Osteocyte (in vitro differentiated cells): ENCODE measurements around the gene TOX2. TPM values are rescaled to one million over a fixed set of nuclear protein-coding genes. Genes with fewer than 3 reads are reported as not detected.

Source experiments
- DNase-seq: peaks from one replicate; pipeline ENCODE4 v3.0.0; 2021; ENCODE audit warnings: mixed read lengths; ENCODE audit not compliant: unreplicated experiment; ENCODE audit errors: extremely low spot score
- H3K27ac Mint-ChIP-seq: one replicate; pipeline ENCODE4 v1.8.0; 2021; ENCODE audit warnings: mild to moderate bottlenecking, mixed read lengths; ENCODE audit not compliant: unreplicated experiment
- H3K27me3 Mint-ChIP-seq: one replicate; pipeline ENCODE4 v1.8.0; 2021; ENCODE audit warnings: mixed read lengths; ENCODE audit not compliant: unreplicated experiment
- H3K36me3 Mint-ChIP-seq: one replicate; pipeline ENCODE4 v1.8.0; 2021; ENCODE audit warnings: mixed read lengths; ENCODE audit not compliant: unreplicated experiment
- H3K4me1 Mint-ChIP-seq: one replicate; pipeline ENCODE4 v1.8.0; 2021; ENCODE audit warnings: mixed read lengths; ENCODE audit not compliant: unreplicated experiment
- H3K4me3 Mint-ChIP-seq: one replicate; pipeline ENCODE4 v1.8.0; 2021; ENCODE audit warnings: mild to moderate bottlenecking, moderate library complexity, mixed read lengths; ENCODE audit not compliant: unreplicated experiment
- H3K9me3 Mint-ChIP-seq: one replicate; pipeline ENCODE4 v1.8.0; 2021; ENCODE audit warnings: mixed read lengths; ENCODE audit not compliant: unreplicated experiment
- total RNA-seq: library from RNA; stranded (reverse); gene quantifications from 2 replicates; pipeline ENCODE4 v1.2.1, GENCODE V29; 2021
- TF ChIP-seq, protein P1 (sequence below): fragments of 200-600 bp; sonication (generic); IDR thresholded peaks from 2 replicates; pipeline ENCODE4 v1.5.0; 2021; ENCODE audit warnings: antibody characterized with exemption, mild to moderate bottlenecking, moderate library complexity

Gene TOX2
- total RNA-seq, 1 donor from 2014 or later = not detected

GRCh38 chr20:43940518-43941225 is 26.0 kb downstream of the TOX2 start:
- Mint-ChIP-seq H3K36me3 (no peaks in the 10 kb centered on the region), H3K9me3 (no peaks in the 10 kb centered on the region), H3K27me3 (no peaks in the 10 kb centered on the region), H3K4me3 (no peak overlapping the region), H3K4me1 (peaks cover 3% of the 10 kb centered on the region), H3K27ac (no peak overlapping the region)
- TF ChIP-seq, protein P1, sequence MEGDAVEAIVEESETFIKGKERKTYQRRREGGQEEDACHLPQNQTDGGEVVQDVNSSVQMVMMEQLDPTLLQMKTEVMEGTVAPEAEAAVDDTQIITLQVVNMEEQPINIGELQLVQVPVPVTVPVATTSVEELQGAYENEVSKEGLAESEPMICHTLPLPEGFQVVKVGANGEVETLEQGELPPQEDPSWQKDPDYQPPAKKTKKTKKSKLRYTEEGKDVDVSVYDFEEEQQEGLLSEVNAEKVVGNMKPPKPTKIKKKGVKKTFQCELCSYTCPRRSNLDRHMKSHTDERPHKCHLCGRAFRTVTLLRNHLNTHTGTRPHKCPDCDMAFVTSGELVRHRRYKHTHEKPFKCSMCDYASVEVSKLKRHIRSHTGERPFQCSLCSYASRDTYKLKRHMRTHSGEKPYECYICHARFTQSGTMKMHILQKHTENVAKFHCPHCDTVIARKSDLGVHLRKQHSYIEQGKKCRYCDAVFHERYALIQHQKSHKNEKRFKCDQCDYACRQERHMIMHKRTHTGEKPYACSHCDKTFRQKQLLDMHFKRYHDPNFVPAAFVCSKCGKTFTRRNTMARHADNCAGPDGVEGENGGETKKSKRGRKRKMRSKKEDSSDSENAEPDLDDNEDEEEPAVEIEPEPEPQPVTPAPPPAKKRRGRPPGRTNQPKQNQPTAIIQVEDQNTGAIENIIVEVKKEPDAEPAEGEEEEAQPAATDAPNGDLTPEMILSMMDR = no peak
- no peak for DNase-seq

DNA sequence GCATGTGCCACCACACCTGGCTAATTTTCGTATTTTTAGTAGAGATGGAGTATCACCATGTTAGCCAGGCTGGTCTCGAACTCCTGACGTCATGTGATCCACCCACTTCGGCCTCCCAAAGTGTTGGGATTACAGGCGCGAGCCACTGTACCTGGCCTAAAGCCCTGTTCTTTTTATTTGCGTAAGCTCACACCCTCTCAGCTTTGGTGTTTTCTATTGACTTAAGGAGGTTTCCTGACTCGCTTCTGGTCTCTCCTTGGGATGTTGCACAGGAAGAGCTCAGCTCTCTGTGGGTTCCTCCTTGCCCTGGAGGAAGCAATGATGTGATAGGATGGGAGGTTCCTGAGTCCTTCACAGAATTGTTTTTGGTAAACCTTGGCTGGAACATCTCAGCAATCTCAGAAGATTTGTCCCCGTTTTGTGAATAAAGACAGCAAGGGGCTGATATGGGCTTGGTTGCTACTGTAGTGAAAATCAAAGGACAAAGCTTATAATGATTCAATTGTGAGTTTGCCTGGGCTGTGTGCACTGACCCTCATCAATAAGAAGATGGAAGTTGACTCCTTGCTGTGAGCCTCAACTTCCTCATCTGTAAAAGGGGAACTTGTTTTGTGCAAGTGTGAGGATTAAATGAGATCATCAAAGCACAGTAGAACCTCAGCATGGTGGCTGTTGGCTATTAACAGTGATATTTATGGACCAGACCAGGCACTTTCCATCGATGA is 27.0 kb downstream of the TOX2 start:
- H3K27ac Mint-ChIP-seq = no peak overlapping the region
- DNase-seq = no peak

DNA sequence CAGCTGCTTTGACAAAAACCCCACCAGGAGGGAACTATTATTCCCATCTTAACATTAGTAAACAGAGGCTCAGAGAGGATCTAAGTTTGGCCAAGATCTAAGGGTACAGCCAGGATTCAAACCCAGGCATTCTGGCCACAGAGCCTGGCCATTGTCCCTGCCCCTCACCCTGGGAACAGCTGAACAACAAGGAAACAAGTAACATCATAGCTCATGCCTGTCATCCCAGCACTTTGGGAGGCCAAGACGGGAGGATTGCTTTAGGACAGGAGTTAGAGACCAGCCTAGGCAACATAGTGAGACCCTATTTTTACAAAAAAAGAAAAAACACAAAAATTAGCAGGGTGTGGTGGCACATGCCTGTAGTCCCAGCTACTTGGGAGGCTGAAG is 27.5 kb downstream of the TOX2 start:
- TF ChIP-seq, protein P1 = no peak

More for the DNA sequence above, 27.0 kb downstream of the TOX2 start:
- H3K36me3 Mint-ChIP-seq = no peaks in the 10 kb centered on the region
- no peaks in the 10 kb centered on the region for H3K27me3 Mint-ChIP-seq
- TF ChIP-seq, protein P1 = no peak
- H3K4me1 Mint-ChIP-seq = peaks cover 3% of the 10 kb centered on the region
- no peak overlapping the region for H3K4me3 Mint-ChIP-seq
- H3K9me3 Mint-ChIP-seq = no peaks in the 10 kb centered on the region

DNA sequence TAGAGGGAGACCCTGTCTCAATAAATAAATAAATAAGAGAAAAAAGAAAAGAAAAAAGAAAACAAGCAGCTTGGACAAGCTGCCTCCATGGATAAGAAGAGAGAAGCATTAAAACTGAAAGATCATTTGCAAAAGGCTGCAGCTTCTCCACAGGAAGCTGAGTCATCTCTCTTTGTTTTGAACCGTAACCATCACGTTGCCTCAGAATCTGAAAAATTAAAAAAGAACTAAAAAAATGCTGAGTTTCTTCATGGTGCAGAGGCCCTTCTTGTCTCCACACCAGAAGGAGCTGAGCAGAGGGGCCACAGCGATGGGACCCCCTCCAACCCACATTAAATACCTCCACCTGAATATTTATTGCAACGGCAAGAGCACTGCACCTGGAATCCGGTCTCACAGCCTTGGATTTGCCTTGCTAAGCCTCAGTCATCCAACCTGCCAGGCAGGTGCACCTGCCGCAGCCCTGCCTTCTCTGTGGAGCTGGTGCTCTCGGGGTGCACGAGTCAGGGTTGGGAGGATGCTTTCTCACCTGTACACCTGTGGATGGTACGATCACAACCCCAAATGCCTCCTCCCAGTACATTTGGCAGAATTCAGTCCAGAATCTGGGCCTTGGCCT is 28.1 kb downstream of the TOX2 start:
- DNase-seq = no peak
- TF ChIP-seq, protein P1 = no peak
- H3K9me3 Mint-ChIP-seq = no peaks in the 10 kb centered on the region
- H3K27ac Mint-ChIP-seq = no peak overlapping the region
- H3K27me3 Mint-ChIP-seq = no peaks in the 10 kb centered on the region
- H3K4me1 Mint-ChIP-seq = peaks cover 3% of the 10 kb centered on the region
- no peaks in the 10 kb centered on the region for H3K36me3 Mint-ChIP-seq
- no peak overlapping the region for H3K4me3 Mint-ChIP-seq

More for the DNA sequence above, 27.5 kb downstream of the TOX2 start:
- no peak overlapping the region for H3K27ac Mint-ChIP-seq
- H3K9me3 Mint-ChIP-seq = no peaks in the 10 kb centered on the region
- H3K27me3 Mint-ChIP-seq = no peaks in the 10 kb centered on the region
- H3K4me1 Mint-ChIP-seq = peaks cover 3% of the 10 kb centered on the region
- DNase-seq = no peak
- no peaks in the 10 kb centered on the region for H3K36me3 Mint-ChIP-seq
- H3K4me3 Mint-ChIP-seq = no peak overlapping the region

DNA sequence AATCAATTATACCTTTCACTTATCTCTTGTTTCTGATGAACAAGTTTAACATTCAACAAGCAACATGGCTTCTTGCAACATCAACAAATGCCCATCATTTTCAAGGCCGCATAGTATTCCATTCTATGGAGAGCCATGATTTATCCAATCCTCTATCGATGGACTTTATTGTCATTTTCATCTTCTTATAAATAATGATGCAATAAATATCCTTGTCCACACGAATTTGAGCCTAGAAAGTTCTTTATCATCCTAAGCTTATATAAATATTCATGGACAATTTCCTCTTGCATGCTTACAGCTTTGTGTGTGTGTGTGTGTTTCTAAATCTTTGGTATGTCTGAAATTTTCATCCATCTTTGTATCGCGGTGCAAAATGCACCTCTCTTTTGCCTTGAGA is 29.1 kb downstream of the TOX2 start:
- DNase-seq = no peak
- no peak overlapping the region for H3K4me3 Mint-ChIP-seq
- no peaks in the 10 kb centered on the region for H3K27me3 Mint-ChIP-seq
- TF ChIP-seq, protein P1 = no peak
- no peaks in the 10 kb centered on the region for H3K36me3 Mint-ChIP-seq
- H3K27ac Mint-ChIP-seq = no peak overlapping the region
- H3K4me1 Mint-ChIP-seq = peaks cover 3% of the 10 kb centered on the region
- no peaks in the 10 kb centered on the region for H3K9me3 Mint-ChIP-seq
